Measurements from ENCODE around the gene GTPBP4. TPM values are rescaled to one million over a fixed set of nuclear protein-coding genes. Genes with fewer than 3 reads are reported as not detected.
"Not testable (repeated sequence)": the region's sequence is repeated elsewhere in the genome, so short reads cannot be mapped to it uniquely, and the experiment has no call there.

GTPBP4 gene
- total and polyA plus RNA-seq, 4 experiments from 2014 or later: 22.7 to 47.0 (median 35.7) TPM

DNA sequence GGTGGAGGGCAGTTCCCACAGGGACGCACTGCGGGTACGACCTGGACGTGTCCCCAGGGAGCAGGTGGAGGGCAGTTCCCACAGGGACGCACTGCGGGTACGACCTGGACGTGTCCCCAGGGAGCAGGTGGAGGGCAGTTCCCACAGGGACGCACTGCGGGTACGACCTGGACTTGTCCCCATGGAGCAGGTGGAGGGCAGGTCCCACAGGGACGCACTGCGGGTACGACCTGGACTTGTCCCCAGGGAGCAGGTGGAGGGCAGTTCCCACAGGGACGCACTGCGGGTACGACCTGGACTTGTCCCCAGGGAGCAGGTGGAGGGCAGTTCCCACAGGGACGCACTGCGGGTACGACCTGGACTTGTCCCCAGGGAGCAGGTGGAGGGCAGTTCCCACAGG is 50.5 kb downstream of the GTPBP4 start:
- Mint-ChIP-seq H3K36me3 (peaks cover 23 to 46% of the 10 kb centered on the region in 2 donors), H3K4me1 (peaks cover 8 to 23% (median 18%) of the 10 kb centered on the region in 4 donors)
- H3K27me3 Mint-ChIP-seq; H3K4me3 Mint-ChIP-seq; intact Hi-C loops (cut with micrococcal nuclease); H3K9me3 ChIP-seq (ENCODE audit: control insufficient read depth in 1 of 2, low read length in 2 of 2); H3K27ac ChIP-seq (ENCODE audit: low read depth, low read length); H3K27ac Mint-ChIP-seq; H3K4me3 ChIP-seq (ENCODE audit: low read length in 2 of 2); POLR2A ChIA-PET (ENCODE audit: partially characterized antibody); DNase-seq; H3K27me3 ChIP-seq (ENCODE audit: insufficient read depth, low read length); CTCF ChIA-PET (ENCODE audit: partially characterized antibody); H3K9me3 Mint-ChIP-seq: not testable (repeated sequence)
- Histone ChIP-seq H3K36me3 (ENCODE audit: insufficient read depth, low read length) (peaks cover 14% of the 10 kb centered on the region), H3K4me1 (ENCODE audit: insufficient read depth, low read length) (peaks cover 14% of the 10 kb centered on the region)

DNA sequence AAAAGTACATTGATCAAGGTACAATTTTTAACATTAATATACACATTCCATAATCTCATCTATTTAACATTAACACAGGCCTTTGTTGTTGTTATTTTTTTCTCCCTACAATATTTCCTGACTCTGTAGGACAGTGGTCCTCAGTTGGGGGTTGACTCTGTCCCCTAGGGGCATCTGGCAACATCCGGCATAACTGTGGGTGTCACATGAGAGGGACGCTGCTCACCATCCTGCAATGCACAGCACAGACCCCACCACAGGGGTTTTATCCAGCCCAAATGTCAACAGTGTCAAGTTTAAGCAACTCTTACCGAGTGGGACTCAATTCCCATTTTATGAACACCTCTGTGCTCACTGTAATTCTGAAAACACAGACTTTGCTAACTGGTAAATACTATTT is 51.9 kb downstream of the GTPBP4 start:
- Histone ChIP-seq H3K9me3 (ENCODE audit: control insufficient read depth in 1 of 2, low read length in 2 of 2) (no peaks in the 10 kb centered on the region), H3K27me3 (ENCODE audit: insufficient read depth, low read length) (no peaks in the 10 kb centered on the region), H3K4me3 (ENCODE audit: low read length in 2 of 2) (no peak overlapping the region), H3K27ac (ENCODE audit: low read depth, low read length) (no peak overlapping the region), H3K4me1 (ENCODE audit: insufficient read depth, low read length) (peaks cover 28% of the 10 kb centered on the region), H3K36me3 (ENCODE audit: insufficient read depth, low read length) (peaks cover 14% of the 10 kb centered on the region)
- intact Hi-C loops (cut with micrococcal nuclease): loop anchor here (10.0 kb wide), 1 partner anchor 2005 kb away; no protein-coding TSS in a partner anchor
- POLR2A ChIA-PET (ENCODE audit: partially characterized antibody): no interaction called here
- H3K4me3 Mint-ChIP-seq: no peak overlapping the region
- CTCF ChIA-PET (ENCODE audit: partially characterized antibody): no interaction called here
- H3K9me3 Mint-ChIP-seq: no peaks in the 10 kb centered on the region
- H3K27me3 Mint-ChIP-seq: no peaks in the 10 kb centered on the region
- DNase-seq: no peak
- H3K27ac Mint-ChIP-seq: peak overlapping the region in 2 of 7 donors; percentile 32 to 81
- H3K4me1 Mint-ChIP-seq: peaks cover 21 to 37% (median 31%) of the 10 kb centered on the region in 4 donors
- H3K36me3 Mint-ChIP-seq: peaks cover 23 to 46% of the 10 kb centered on the region in 2 donors

DNA sequence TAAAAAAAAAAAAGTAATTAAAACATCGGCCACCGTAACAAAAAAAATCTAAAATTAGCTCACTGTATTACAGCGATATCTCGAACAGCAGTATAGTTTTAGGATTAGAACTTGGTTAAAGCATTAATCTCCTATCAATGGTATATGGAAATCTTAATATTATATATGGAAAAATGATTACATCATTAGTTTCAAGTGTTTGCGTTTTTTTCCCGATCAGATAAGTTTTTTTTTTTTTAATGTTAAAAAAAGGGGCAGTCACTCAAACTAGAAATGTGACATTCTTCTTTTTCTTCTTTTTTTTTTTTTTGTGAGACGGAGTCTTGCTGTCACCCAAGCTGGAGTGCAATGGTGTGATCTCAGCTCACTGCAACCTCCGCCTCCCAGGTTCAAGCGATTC is 53.3 kb downstream of the GTPBP4 start:
- Histone ChIP-seq H3K4me1 (ENCODE audit: insufficient read depth, low read length) (peaks cover 40% of the 10 kb centered on the region), H3K4me3 (ENCODE audit: low read length in 2 of 2) (no peak overlapping the region), H3K27me3 (ENCODE audit: insufficient read depth, low read length) (no peaks in the 10 kb centered on the region), H3K27ac (ENCODE audit: low read depth, low read length) (no peak overlapping the region), H3K9me3 (ENCODE audit: control insufficient read depth in 1 of 2, low read length in 2 of 2) (no peaks in the 10 kb centered on the region), H3K36me3 (ENCODE audit: insufficient read depth, low read length) (peaks cover 14% of the 10 kb centered on the region)
- ChIA-PET CTCF (ENCODE audit: partially characterized antibody) (interaction anchor here (1.3 kb wide), 1 partner anchor 39 kb away, joined by 3 read pairs; no protein-coding TSS in a partner anchor), POLR2A (ENCODE audit: partially characterized antibody) (no interaction called here)
- DNase-seq: no peak
- Mint-ChIP-seq H3K27me3 (no peaks in the 10 kb centered on the region), H3K4me3 (no peak overlapping the region), H3K4me1 (peaks cover 25 to 44% (median 36%) of the 10 kb centered on the region in 4 donors), H3K9me3 (no peaks in the 10 kb centered on the region), H3K27ac (no peak overlapping the region), H3K36me3 (peaks cover 23 to 46% of the 10 kb centered on the region in 2 donors)
- intact Hi-C loops (cut with micrococcal nuclease): loop anchor here (10.0 kb wide), 1 partner anchor 2003 kb away; no protein-coding TSS in a partner anchor

DNA sequence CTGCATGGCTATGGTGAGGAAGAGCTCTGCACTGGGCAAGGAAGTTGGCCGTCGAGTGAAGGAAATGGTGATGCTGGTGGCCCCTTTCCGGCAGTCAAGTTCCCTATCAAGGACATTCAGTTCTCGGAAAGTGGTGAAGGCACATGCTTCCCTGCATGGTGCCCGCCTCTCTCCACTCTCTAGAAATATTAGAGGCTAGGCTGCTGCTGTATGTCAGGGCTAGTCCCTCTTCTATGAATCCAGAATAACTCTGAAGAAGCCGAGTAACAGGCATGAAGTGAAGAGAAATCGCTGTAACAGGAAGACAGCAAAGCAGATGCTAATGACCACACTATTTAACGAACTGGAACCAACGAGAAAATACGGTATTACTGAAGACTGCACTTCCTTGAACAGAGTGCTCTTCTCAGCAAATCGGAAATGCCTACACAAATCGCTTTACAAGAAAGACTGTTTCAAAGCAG is 55.3 kb downstream of the GTPBP4 start:
- Histone ChIP-seq H3K27me3 (ENCODE audit: insufficient read depth, low read length) (no peaks in the 10 kb centered on the region), H3K27ac (ENCODE audit: low read depth, low read length) (peak overlapping the region; percentile 56), H3K4me1 (ENCODE audit: insufficient read depth, low read length) (peaks cover 49% of the 10 kb centered on the region), H3K36me3 (ENCODE audit: insufficient read depth, low read length) (peaks cover 14% of the 10 kb centered on the region), H3K9me3 (ENCODE audit: control insufficient read depth in 1 of 2, low read length in 2 of 2) (no peaks in the 10 kb centered on the region), H3K4me3 (ENCODE audit: low read length in 2 of 2) (peak overlapping the region in 1 of 2 donors; percentile 42)
- intact Hi-C loops (cut with micrococcal nuclease): loop anchor here (10.0 kb wide), 1 partner anchor 2001 kb away; no protein-coding TSS in a partner anchor
- peaks cover 32 to 55% (median 44%) of the 10 kb centered on the region in 4 donors for H3K4me1 Mint-ChIP-seq
- ChIA-PET CTCF (ENCODE audit: partially characterized antibody) (interaction anchor here (1.8 kb wide), 1 partner anchor 11 kb away, joined by 4 read pairs; no protein-coding TSS in a partner anchor), POLR2A (ENCODE audit: partially characterized antibody) (interaction anchor here (1.7 to 3.5 kb wide), 2 partner anchors 8 to 12 kb away, joined by 7 to 22 read pairs; partner anchors contain the start of gene WDR37)
- H3K9me3 Mint-ChIP-seq: peaks cover 0 to under 1% (median 0%) of the 10 kb centered on the region in 8 donors
- DNase-seq: peak in 4 of 5 donors; percentile 37 to 58 (median 46)
- H3K27me3 Mint-ChIP-seq: no peaks in the 10 kb centered on the region
- H3K4me3 Mint-ChIP-seq: peak overlapping the region; percentile 73 to 89 (median 85)
- H3K36me3 Mint-ChIP-seq: peaks cover 15 to 38% of the 10 kb centered on the region in 2 donors
- H3K27ac Mint-ChIP-seq: peak overlapping the region; percentile 86 to 97 (median 94)

DNA sequence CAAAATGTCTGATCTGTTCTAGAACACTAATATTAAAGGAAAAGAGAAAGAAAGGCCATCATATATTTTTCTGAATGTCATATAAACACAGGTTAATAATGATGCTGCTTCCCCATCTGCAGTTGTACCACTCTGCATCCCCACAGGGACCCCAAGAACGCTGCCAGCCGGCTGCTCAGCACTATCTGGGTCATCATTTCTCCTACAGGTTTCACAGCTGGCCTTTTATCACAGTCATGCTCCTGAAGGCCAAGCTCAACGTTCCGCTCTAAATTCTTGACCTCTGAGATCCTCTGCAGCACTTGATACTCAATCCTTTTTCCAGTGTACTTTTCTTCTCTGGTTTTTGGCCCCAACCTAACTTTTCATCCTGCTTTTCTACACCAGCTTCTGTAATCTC is 55.9 kb downstream of the GTPBP4 start:
- Mint-ChIP-seq H3K4me3 (peak overlapping the region; percentile 73 to 89 (median 85)), H3K4me1 (peaks cover 32 to 61% (median 44%) of the 10 kb centered on the region in 4 donors), H3K9me3 (peaks cover 0 to 7% (median 0%) of the 10 kb centered on the region in 8 donors), H3K27ac (peak overlapping the region; percentile 86 to 97 (median 94)), H3K27me3 (no peaks in the 10 kb centered on the region), H3K36me3 (peaks cover 15 to 44% of the 10 kb centered on the region in 2 donors)
- DNase-seq: no peak
- CTCF ChIA-PET (ENCODE audit: partially characterized antibody): interaction anchor here (0.6 to 1.8 kb wide), 3 partner anchors 9 to 59 kb away, joined by 3 to 4 read pairs (median 3); no protein-coding TSS in a partner anchor
- no peaks in the 10 kb centered on the region for H3K27me3 ChIP-seq (ENCODE audit: insufficient read depth, low read length)
- H3K4me1 ChIP-seq (ENCODE audit: insufficient read depth, low read length): peaks cover 49% of the 10 kb centered on the region
- H3K4me3 ChIP-seq (ENCODE audit: low read length in 2 of 2): peak overlapping the region in 1 of 2 donors; percentile 42
- H3K9me3 ChIP-seq (ENCODE audit: control insufficient read depth in 1 of 2, low read length in 2 of 2): no peaks in the 10 kb centered on the region
- peaks cover 14% of the 10 kb centered on the region for H3K36me3 ChIP-seq (ENCODE audit: insufficient read depth, low read length)
- H3K27ac ChIP-seq (ENCODE audit: low read depth, low read length): peak overlapping the region; percentile 56
- intact Hi-C loops (cut with micrococcal nuclease): loop anchor here (10.0 kb wide), 1 partner anchor 2001 kb away; no protein-coding TSS in a partner anchor
- POLR2A ChIA-PET (ENCODE audit: partially characterized antibody): interaction anchor here (1.0 to 3.5 kb wide), 3 partner anchors 9 to 113 kb away, joined by 3 to 22 read pairs (median 7); partner anchors contain the start of genes LARP4B and WDR37

DNA sequence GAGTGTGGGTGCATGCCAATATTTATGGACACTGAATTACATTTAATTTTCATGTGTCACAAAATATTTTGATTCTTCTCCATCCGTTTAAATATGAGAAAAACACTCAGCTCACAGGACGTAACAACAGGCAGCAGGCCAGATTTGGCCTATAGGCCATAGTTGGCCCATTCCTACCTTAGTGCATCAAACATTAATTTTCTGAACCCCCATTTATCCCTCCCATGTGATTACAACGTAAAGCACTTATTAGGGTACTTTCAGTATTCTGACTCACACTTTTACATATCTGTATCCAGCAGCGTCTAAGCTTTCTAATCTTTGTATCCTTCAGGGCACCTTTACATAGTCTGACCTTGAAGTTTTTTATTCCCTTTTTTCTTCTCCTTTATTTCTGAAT is 56.7 kb downstream of the GTPBP4 start:
- H3K36me3 Mint-ChIP-seq: peaks cover 15 to 48% of the 10 kb centered on the region in 2 donors
- no peak for DNase-seq
- Histone ChIP-seq H3K36me3 (ENCODE audit: insufficient read depth, low read length) (peaks cover 14% of the 10 kb centered on the region), H3K27me3 (ENCODE audit: insufficient read depth, low read length) (no peaks in the 10 kb centered on the region), H3K27ac (ENCODE audit: low read depth, low read length) (peak overlapping the region; percentile 56), H3K4me1 (ENCODE audit: insufficient read depth, low read length) (peaks cover 53% of the 10 kb centered on the region), H3K4me3 (ENCODE audit: low read length in 2 of 2) (no peak overlapping the region), H3K9me3 (ENCODE audit: control insufficient read depth in 1 of 2, low read length in 2 of 2) (no peaks in the 10 kb centered on the region)
- H3K4me3 Mint-ChIP-seq: peak overlapping the region in 7 of 8 donors; percentile 12 to 88 (median 65)
- H3K27ac Mint-ChIP-seq: peak overlapping the region; percentile 63 to 97 (median 93)
- POLR2A ChIA-PET (ENCODE audit: partially characterized antibody): interaction anchor here (1.0 to 3.5 kb wide), 3 partner anchors 10 to 113 kb away, joined by 3 to 22 read pairs (median 7); partner anchors contain the start of genes LARP4B and WDR37
- CTCF ChIA-PET (ENCODE audit: partially characterized antibody): interaction anchor here (0.6 to 1.8 kb wide), 4 partner anchors 11 to 65 kb away, joined by 3 to 4 read pairs (median 3); partner anchors contain the start of gene WDR37
- no peaks in the 10 kb centered on the region for H3K27me3 Mint-ChIP-seq
- peaks cover 0 to 7% (median 0%) of the 10 kb centered on the region in 8 donors for H3K9me3 Mint-ChIP-seq
- peaks cover 32 to 68% (median 43%) of the 10 kb centered on the region in 4 donors for H3K4me1 Mint-ChIP-seq
- intact Hi-C loops (cut with micrococcal nuclease): loop anchor here (10.0 kb wide), 1 partner anchor 2000 kb away; no protein-coding TSS in a partner anchor

DNA sequence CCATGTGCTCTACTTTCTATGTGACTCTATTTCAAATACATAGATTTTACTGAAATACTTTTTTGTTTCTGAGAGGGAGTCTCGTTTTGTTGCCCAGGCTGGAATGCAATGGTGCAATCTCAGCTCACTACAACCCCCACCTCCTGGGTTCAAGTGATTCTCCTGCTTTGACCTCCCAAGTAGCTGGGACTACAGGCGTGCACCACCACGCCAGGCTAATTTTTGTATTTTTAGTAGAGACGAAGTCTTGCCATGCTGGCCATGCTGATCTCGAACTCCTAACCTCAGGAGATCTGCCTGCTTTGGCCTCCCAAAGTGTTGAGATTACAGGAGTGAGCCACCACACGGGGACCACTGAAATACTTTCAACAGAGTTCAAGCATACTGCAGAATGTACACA is 57.2 kb downstream of the GTPBP4 start:
- POLR2A ChIA-PET (ENCODE audit: partially characterized antibody): interaction anchor here (1.7 to 3.5 kb wide), 2 partner anchors 10 kb away, joined by 7 to 22 read pairs; partner anchors contain the start of gene WDR37
- Histone ChIP-seq H3K9me3 (ENCODE audit: control insufficient read depth in 1 of 2, low read length in 2 of 2) (no peaks in the 10 kb centered on the region), H3K36me3 (ENCODE audit: insufficient read depth, low read length) (peaks cover 10% of the 10 kb centered on the region), H3K4me3 (ENCODE audit: low read length in 2 of 2) (no peak overlapping the region), H3K27ac (ENCODE audit: low read depth, low read length) (peak overlapping the region; percentile 56), H3K27me3 (ENCODE audit: insufficient read depth, low read length) (no peaks in the 10 kb centered on the region), H3K4me1 (ENCODE audit: insufficient read depth, low read length) (peaks cover 58% of the 10 kb centered on the region)
- Mint-ChIP-seq H3K9me3 (peaks cover 0 to 7% (median 0%) of the 10 kb centered on the region in 8 donors), H3K4me3 (peak overlapping the region in 7 of 8 donors; percentile 25 to 88 (median 61)), H3K27ac (peak overlapping the region; percentile 70 to 97 (median 93)), H3K4me1 (peaks cover 35 to 68% (median 45%) of the 10 kb centered on the region in 4 donors), H3K27me3 (no peaks in the 10 kb centered on the region), H3K36me3 (peaks cover 11 to 45% of the 10 kb centered on the region in 2 donors)
- intact Hi-C loops (cut with micrococcal nuclease): loop anchor here (10.0 kb wide), 1 partner anchor 1999 kb away; no protein-coding TSS in a partner anchor
- DNase-seq: no peak
- CTCF ChIA-PET (ENCODE audit: partially characterized antibody): interaction anchor here (1.1 kb wide), 1 partner anchor 10 kb away, joined by 3 read pairs; the partner anchor contains the start of gene WDR37

All from CD4-positive, alpha-beta memory T cell (primary cell).